ENCODE data around the gene FAM114A1. TPM values are rescaled to one million over a fixed set of nuclear protein-coding genes. Genes with fewer than 3 reads are reported as not detected.

FAM114A1 gene
- total RNA-seq, 2 donors from 2014 or later, result 57.7 to 73.2 TPM

DNA sequence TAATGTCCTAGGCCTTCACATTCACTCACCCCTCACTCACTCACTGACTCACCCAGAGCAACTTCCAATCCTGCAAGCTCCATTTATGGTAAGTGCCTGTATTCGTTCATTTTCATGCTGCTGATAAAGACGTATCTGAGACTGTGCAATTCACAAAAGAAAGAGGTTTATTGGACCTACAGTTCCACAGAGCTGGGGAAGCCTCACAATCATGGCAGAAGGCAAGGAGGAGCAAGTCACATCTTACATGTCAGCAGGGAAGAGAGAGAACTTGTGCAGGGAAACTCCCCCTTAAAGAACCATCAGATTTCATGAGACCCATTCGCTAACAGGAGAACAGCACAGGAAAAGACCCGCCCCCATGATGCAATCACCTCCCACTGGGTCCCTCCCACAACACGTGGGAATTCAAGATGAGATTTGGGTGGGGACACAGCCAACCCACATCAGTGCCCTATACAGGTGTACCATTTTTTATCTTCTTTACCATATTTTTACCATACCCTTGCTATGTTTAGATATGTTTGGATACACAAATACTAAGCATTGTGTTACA lies 44.8 kb upstream of the FAM114A1 start:
- H3K27ac ChIP-seq, result no peak overlapping the region
- TF ChIP-seq, protein P1, sequence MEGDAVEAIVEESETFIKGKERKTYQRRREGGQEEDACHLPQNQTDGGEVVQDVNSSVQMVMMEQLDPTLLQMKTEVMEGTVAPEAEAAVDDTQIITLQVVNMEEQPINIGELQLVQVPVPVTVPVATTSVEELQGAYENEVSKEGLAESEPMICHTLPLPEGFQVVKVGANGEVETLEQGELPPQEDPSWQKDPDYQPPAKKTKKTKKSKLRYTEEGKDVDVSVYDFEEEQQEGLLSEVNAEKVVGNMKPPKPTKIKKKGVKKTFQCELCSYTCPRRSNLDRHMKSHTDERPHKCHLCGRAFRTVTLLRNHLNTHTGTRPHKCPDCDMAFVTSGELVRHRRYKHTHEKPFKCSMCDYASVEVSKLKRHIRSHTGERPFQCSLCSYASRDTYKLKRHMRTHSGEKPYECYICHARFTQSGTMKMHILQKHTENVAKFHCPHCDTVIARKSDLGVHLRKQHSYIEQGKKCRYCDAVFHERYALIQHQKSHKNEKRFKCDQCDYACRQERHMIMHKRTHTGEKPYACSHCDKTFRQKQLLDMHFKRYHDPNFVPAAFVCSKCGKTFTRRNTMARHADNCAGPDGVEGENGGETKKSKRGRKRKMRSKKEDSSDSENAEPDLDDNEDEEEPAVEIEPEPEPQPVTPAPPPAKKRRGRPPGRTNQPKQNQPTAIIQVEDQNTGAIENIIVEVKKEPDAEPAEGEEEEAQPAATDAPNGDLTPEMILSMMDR (IDR thresholded peaks at IDR 0.05), result no peak
- no peaks in the 10 kb centered on the region for H3K36me3 ChIP-seq
- no peaks in the 10 kb centered on the region for H3K9me3 ChIP-seq
- no peaks in the 10 kb centered on the region for H3K4me1 ChIP-seq
- DNase-seq (ENCODE audit: low spot score), result no peak
- no peaks in the 10 kb centered on the region for H3K27me3 ChIP-seq
- no peak overlapping the region for H3K4me3 ChIP-seq

DNA sequence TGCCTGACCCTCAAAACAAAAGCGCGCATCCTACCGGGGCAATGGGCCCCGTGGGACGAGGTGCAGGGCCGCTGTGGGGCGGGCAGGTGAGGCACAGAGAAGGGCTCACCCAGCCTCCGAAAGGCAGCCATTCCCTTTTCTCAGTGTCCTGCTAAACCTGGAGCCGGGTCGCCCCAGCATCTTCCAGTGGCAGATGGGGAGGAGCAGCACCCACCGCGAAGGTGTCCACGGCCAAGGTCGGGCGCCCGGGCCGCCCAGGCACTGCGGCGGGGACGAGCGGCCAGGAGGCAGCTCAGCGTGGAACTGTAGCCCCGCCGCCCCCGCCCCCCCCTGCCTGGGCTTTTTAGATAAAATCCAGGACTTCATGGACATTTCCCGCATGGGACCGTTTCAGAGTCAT lies 43.8 kb upstream of the FAM114A1 start:
- H3K4me1 ChIP-seq, result no peaks in the 10 kb centered on the region
- TF ChIP-seq, protein P1 (IDR thresholded peaks at IDR 0.05), result no peak
- H3K9me3 ChIP-seq, result no peaks in the 10 kb centered on the region
- H3K36me3 ChIP-seq, result no peaks in the 10 kb centered on the region
- H3K27me3 ChIP-seq, result no peaks in the 10 kb centered on the region
- no peak for DNase-seq (ENCODE audit: low spot score)
- no peak overlapping the region for H3K4me3 ChIP-seq
- no peak overlapping the region for H3K27ac ChIP-seq

DNA sequence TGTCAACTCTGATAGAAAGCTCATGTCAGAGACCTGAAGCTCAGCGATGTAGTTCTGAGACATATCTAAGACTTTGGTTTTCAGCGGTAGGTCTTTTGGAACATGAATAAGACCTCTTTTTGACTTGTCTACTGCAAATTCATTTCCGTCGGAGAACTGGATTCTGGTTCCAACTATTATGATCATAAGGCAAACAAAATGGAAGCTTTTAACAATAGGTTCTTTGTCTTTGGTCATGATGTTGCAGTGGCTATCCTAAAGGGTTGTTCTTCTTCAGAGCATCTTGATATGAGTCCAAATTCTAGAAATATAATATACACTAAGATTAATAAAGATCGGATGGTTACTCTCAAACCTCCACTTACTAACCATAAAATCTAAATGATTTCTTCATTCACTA lies 38.4 kb upstream of the FAM114A1 start:
- H3K9me3 ChIP-seq, result peaks cover 0 to 4% of the 10 kb centered on the region in 2 donors
- no peaks in the 10 kb centered on the region for H3K4me1 ChIP-seq
- DNase-seq (ENCODE audit: low spot score), result no peak
- H3K4me3 ChIP-seq, result no peak overlapping the region
- no peaks in the 10 kb centered on the region for H3K36me3 ChIP-seq
- TF ChIP-seq, protein P1 (IDR thresholded peaks at IDR 0.05), result no peak
- H3K27me3 ChIP-seq, result no peaks in the 10 kb centered on the region
- H3K27ac ChIP-seq, result no peak overlapping the region

DNA sequence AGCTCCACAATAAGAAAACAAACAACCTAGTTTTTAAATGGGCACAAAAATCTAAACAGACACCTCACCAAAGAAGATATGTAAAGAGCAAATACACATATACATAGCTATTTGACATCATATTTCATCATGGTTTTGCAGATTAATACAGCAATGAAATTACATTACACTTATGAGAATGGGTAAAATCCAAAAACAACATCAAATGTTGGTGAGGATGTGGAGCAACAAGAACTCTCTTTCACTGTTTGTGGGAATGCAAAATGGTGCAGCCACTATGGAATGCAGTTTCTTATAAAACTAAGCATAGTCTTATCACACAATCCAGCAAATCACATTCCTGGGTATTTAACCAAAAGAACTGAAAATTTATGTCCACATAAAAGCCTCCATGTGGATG lies 36.0 kb upstream of the FAM114A1 start:
- Histone ChIP-seq H3K4me1 (no peaks in the 10 kb centered on the region), H3K4me3 (no peak overlapping the region), H3K36me3 (no peaks in the 10 kb centered on the region), H3K27me3 (no peaks in the 10 kb centered on the region), H3K27ac (no peak overlapping the region), H3K9me3 (peaks cover 0 to 19% of the 10 kb centered on the region in 2 donors)
- TF ChIP-seq, protein P1 (IDR thresholded peaks at IDR 0.05), result no peak
- DNase-seq (ENCODE audit: low spot score), result no peak

DNA sequence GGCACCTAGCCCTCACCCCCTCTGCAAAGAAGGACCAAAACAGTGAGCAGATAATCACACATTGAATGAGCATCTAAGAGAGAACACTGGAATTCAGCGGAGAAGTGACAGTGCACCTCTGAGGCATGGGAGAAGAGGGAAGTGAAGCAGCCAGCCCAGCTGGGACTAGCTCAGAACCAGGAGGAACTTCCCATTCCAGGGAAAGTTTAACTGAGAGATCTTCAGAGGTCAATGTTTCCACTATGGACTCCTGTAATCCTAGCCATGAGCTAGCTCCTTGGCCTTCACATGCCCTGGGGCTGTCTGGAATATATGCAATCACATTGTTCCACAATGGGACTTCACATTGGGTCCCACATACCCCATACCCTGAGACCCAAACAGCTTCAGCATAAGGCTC lies 35.4 kb upstream of the FAM114A1 start:
- Histone ChIP-seq H3K4me1 (no peaks in the 10 kb centered on the region), H3K9me3 (peaks cover 0 to 25% of the 10 kb centered on the region in 2 donors), H3K27me3 (no peaks in the 10 kb centered on the region), H3K27ac (no peak overlapping the region), H3K4me3 (no peak overlapping the region), H3K36me3 (no peaks in the 10 kb centered on the region)
- TF ChIP-seq, protein P1 (IDR thresholded peaks at IDR 0.05), result no peak
- DNase-seq (ENCODE audit: low spot score), result no peak
